ENCODE data around the gene SKA3. TPM values are rescaled to one million over a fixed set of nuclear protein-coding genes. Genes with fewer than 3 reads are reported as not detected.

Gene SKA3
- total RNA-seq, 1 experiment from 2014 or later: 31.8 TPM

- Histone ChIP-seq H3K27me3 (ENCODE audit: control insufficient read depth, insufficient read depth, low read length) (no peaks in the 10 kb centered on the region), H3K4me3 (ENCODE audit: insufficient read depth, low read depth, low read length) (no peak overlapping the region), H3K36me3 (replicated peaks; ENCODE audit: control insufficient read depth, insufficient read depth, low read length) (no peaks in the 10 kb centered on the region)
- no peak for DNase-seq
Measured at GRCh38 chr13:21115231-21115630, 61.1 kb downstream of the SKA3 start.

GRCh38 chr13:21111546-21111945 is 64.8 kb downstream of the SKA3 start:
- no peak for DNase-seq
- Histone ChIP-seq H3K36me3 (replicated peaks; ENCODE audit: control insufficient read depth, insufficient read depth, low read length) (no peaks in the 10 kb centered on the region), H3K27me3 (ENCODE audit: control insufficient read depth, insufficient read depth, low read length) (no peaks in the 10 kb centered on the region), H3K4me3 (ENCODE audit: insufficient read depth, low read depth, low read length) (no peak overlapping the region)

- H3K4me3 ChIP-seq (ENCODE audit: insufficient read depth, low read depth, low read length): no peak overlapping the region
- no peak for DNase-seq
- H3K27me3 ChIP-seq (ENCODE audit: control insufficient read depth, insufficient read depth, low read length): no peaks in the 10 kb centered on the region
- no peaks in the 10 kb centered on the region for H3K36me3 ChIP-seq (replicated peaks; ENCODE audit: control insufficient read depth, insufficient read depth, low read length)
Measured at GRCh38 chr13:21109168-21109567, 67.2 kb downstream of the SKA3 start.

- no peak overlapping the region for H3K4me3 ChIP-seq (ENCODE audit: insufficient read depth, low read depth, low read length)
- DNase-seq: no peak
- no peaks in the 10 kb centered on the region for H3K27me3 ChIP-seq (ENCODE audit: control insufficient read depth, insufficient read depth, low read length)
- H3K36me3 ChIP-seq (replicated peaks; ENCODE audit: control insufficient read depth, insufficient read depth, low read length): no peaks in the 10 kb centered on the region
Measured at GRCh38 chr13:21106089-21106488, 70.3 kb downstream of the SKA3 start.

- DNase-seq: peak; percentile 49
- no peaks in the 10 kb centered on the region for H3K36me3 ChIP-seq (replicated peaks; ENCODE audit: control insufficient read depth, insufficient read depth, low read length)
Measured at GRCh38 chr13:21104199-21105019, 71.9 kb downstream of the SKA3 start.

More at GRCh38 chr13:21104199-21105019, 71.9 kb downstream of the SKA3 start:
- no peaks in the 10 kb centered on the region for H3K27me3 ChIP-seq (ENCODE audit: control insufficient read depth, insufficient read depth, low read length)
- H3K4me3 ChIP-seq (ENCODE audit: insufficient read depth, low read depth, low read length): no peak overlapping the region

Other genes with a start within 250 kb of the SKA3 start
- 6.2 and 8.6 TPM in 2 replicates for gene LATS2, start 115.0 kb downstream of the SKA3 start, total RNA-seq (2014; rRNA removed; shearing (Covaris generic))
- 61.5 and 83.2 TPM in 2 replicates for gene SAP18, start 36.4 kb downstream of the SKA3 start, total RNA-seq (2014; rRNA removed; shearing (Covaris generic))
- gene MRPL57, start 106 bp upstream of the SKA3 start, total RNA-seq (2014; rRNA removed; shearing (Covaris generic)): 34.2 and 39.3 TPM in 2 replicates